Mononuclear cell (primary cell): ENCODE measurements around the gene ADORA2A. TPM values are rescaled to one million over a fixed set of nuclear protein-coding genes. Genes with fewer than 3 reads are reported as not detected.

Source experiments
- H3K27me3 ChIP-seq: 2 replicates; pipeline ENCODE4 v1.6.0; 2011; ENCODE audit warnings: low read length, control low read depth; ENCODE audit not compliant: insufficient read depth
- H3K4me1 ChIP-seq: 2 replicates; pipeline ENCODE4 v1.5.1; 2011; ENCODE audit warnings: mild to moderate bottlenecking, low read length, control low read depth; ENCODE audit not compliant: insufficient read depth
- H3K4me3 ChIP-seq: 2 replicates; pipeline ENCODE4 v1.5.1; 2011; ENCODE audit warnings: mild to moderate bottlenecking, low read length, moderate library complexity
- H3K9me3 ChIP-seq: 2 replicates; pipeline ENCODE4 v1.5.1; 2011; ENCODE audit warnings: low read depth, mild to moderate bottlenecking, control low read depth, low read length
- total RNA-seq: library from RNA; depleted of rRNA; stranded (reverse); fragments of >200 nt; gene quantifications from one replicate; pipeline ENCODE4 v1.2.3, GENCODE V29; 2012

ADORA2A gene
- total RNA-seq, 1 donor = 34.3 TPM

- H3K4me3 ChIP-seq = no peak overlapping the region
- H3K4me1 ChIP-seq = peaks cover 16% of the 10 kb centered on the region
- no peaks in the 10 kb centered on the region for H3K27me3 ChIP-seq
- H3K9me3 ChIP-seq = no peaks in the 10 kb centered on the region
These were observed 7.1 kb upstream of the ADORA2A start for GRCh38 chr22:24420072-24420976.

- Histone ChIP-seq H3K9me3 (no peaks in the 10 kb centered on the region), H3K27me3 (no peaks in the 10 kb centered on the region), H3K4me3 (no peak overlapping the region), H3K4me1 (peaks cover 22% of the 10 kb centered on the region)
These were observed 6.4 kb upstream of the ADORA2A start for GRCh38 chr22:24420977-24421343.

GRCh38 chr22:24421428-24421931 is 5.9 kb upstream of the ADORA2A start:
- no peak overlapping the region for H3K4me3 ChIP-seq
- H3K9me3 ChIP-seq = no peaks in the 10 kb centered on the region
- no peaks in the 10 kb centered on the region for H3K27me3 ChIP-seq
- peaks cover 27% of the 10 kb centered on the region for H3K4me1 ChIP-seq

- no peak overlapping the region for H3K4me3 ChIP-seq
- H3K4me1 ChIP-seq = peaks cover 34% of the 10 kb centered on the region
- no peaks in the 10 kb centered on the region for H3K9me3 ChIP-seq
- no peaks in the 10 kb centered on the region for H3K27me3 ChIP-seq
These were observed 5.2 kb upstream of the ADORA2A start for GRCh38 chr22:24422102-24422665.

GRCh38 chr22:24423519-24424000 is 3.8 kb upstream of the ADORA2A start:
- no peaks in the 10 kb centered on the region for H3K27me3 ChIP-seq
- H3K4me1 ChIP-seq = peaks cover 48% of the 10 kb centered on the region
- no peaks in the 10 kb centered on the region for H3K9me3 ChIP-seq
- H3K4me3 ChIP-seq = peak overlapping the region; percentile 44

GRCh38 chr22:24424001-24424900 is 3.1 kb upstream of the ADORA2A start:
- Histone ChIP-seq H3K27me3 (no peaks in the 10 kb centered on the region), H3K4me1 (peaks cover 55% of the 10 kb centered on the region), H3K4me3 (peak overlapping the region; percentile 44), H3K9me3 (no peaks in the 10 kb centered on the region)

- Histone ChIP-seq H3K4me1 (peaks cover 64% of the 10 kb centered on the region), H3K9me3 (no peaks in the 10 kb centered on the region), H3K27me3 (no peaks in the 10 kb centered on the region), H3K4me3 (peak overlapping the region; percentile 44)
These were observed 2.3 kb upstream of the ADORA2A start for GRCh38 chr22:24424901-24425775.

GRCh38 chr22:24426436-24426835 is 963 bp upstream of the ADORA2A start:
- no peaks in the 10 kb centered on the region for H3K9me3 ChIP-seq
- peaks cover 77% of the 10 kb centered on the region for H3K4me1 ChIP-seq
- H3K27me3 ChIP-seq = no peaks in the 10 kb centered on the region
- no peak overlapping the region for H3K4me3 ChIP-seq

- peaks cover 82% of the 10 kb centered on the region for H3K4me1 ChIP-seq
These were observed 424 bp upstream of the ADORA2A start for GRCh38 chr22:24426851-24427499.

GRCh38 chr22:24428751-24429410 is 1.5 kb downstream of the ADORA2A start:
- H3K27me3 ChIP-seq = no peaks in the 10 kb centered on the region
- H3K9me3 ChIP-seq = no peaks in the 10 kb centered on the region
- peaks cover 98% of the 10 kb centered on the region for H3K4me1 ChIP-seq
- peak overlapping the region; percentile 48 for H3K4me3 ChIP-seq

More at GRCh38 chr22:24426851-24427499, 424 bp upstream of the ADORA2A start:
- H3K4me3 ChIP-seq = peak overlapping the region; percentile 48
- H3K9me3 ChIP-seq = no peaks in the 10 kb centered on the region
- H3K27me3 ChIP-seq = no peaks in the 10 kb centered on the region

GRCh38 chr22:24429411-24430365 is 2.3 kb downstream of the ADORA2A start:
- Histone ChIP-seq H3K9me3 (no peaks in the 10 kb centered on the region), H3K27me3 (no peaks in the 10 kb centered on the region), H3K4me1 (peaks cover 99% of the 10 kb centered on the region), H3K4me3 (peak overlapping the region; percentile 48)
